NCI-H2081 treated with DMSO at 0.1 percent for 48 hours (cell line): ENCODE measurements around the gene KITLG.
A peak's percentile ranks its signal among the peaks of the same experiment; 100 is the strongest.
"Not testable (repeated sequence)": the region's sequence is repeated elsewhere in the genome, so short reads cannot be mapped to it uniquely, and the experiment has no call there.

ENCODE experiments used
- DNase-seq: peaks from one replicate; lab custom pipeline; 2025; lab: John Stamatoyannopoulos, UW

The KITLG gene

DNA sequence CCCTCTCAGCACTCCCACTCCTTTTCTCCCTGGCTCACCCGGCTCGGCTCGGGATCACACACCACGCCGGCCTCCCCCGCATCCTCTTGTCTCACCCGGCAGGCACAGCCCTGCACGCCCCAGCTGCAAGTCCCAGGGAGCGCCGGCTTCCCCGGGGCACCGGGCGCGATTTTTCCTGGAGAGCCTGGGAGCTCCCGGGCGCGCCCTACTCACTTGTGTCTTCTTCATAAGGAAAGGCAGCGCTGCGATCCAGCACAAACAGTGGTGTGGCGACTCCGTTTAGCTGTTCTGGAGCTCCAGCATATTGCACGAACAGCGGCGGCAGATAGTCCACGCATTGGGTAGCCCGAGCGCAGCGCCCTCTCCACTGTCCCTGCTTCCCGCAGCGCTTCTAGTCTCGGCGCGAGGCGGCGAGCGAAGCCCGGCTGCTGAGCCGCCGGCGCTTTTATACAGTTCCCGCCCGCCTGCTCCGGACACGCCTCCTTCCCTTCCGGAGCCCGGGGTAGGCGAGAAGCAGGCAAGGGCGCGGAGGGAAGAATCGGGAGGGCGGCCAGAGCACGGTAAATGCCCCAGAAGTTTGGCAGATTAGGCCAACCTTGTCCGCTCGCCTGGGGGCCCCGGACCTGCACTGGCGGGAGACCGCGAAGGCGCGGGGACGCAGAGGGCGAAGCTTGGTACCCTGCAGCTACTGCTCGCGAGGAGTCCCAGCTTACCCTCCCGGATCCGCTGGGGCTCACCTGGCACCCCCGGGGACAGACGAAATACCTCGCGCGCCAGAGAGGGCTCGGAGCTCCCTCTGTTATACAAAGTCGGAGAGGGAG is at the start of gene KITLG:
KITLG (minus strand) TSS at position 421 of the 821 bp plus-strand sequence; CDS start at position 228, 193 bp downstream.
- DNase-seq = peak; percentile 64

DNA sequence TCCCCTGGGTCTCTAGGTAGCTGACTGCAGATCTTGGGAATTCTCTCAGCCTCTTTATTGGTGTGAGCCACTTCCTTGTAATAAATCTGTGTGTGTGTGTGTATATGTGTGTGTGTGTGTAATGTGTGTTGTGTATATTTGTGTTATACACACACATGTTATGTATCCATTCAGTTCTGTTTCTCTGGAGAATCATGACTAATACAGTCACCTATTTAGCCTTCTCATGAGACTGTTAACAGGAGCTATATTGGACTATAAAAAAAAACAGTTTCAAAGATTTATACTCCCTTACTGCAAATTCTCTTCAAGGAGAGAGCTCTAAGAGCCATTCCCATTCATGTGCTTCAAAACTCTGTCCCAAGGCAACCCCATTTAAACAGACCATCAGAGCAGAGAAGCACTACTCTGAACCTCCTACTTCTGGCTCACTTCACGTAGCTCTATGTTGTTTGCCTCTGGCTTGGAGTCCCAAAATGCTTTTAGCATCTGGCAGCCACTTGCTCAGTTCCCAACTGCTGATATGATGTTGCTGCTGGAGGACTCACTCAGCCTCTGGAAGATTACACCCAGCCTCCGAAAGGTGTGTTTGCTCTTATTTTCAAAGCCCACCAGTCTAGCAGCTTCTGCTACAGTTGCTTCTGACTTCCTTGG is 48.7 kb upstream of the KITLG start:
- DNase-seq = no peak

GRCh38 chr12:88628035-88628434 is 47.8 kb upstream of the KITLG start:
- not testable (repeated sequence) for DNase-seq

- DNase-seq = no peak
These were observed 47.2 kb upstream of the KITLG start for GRCh38 chr12:88627501-88627900.

GRCh38 chr12:88625356-88625755 is 45.1 kb upstream of the KITLG start:
- no peak for DNase-seq

DNA sequence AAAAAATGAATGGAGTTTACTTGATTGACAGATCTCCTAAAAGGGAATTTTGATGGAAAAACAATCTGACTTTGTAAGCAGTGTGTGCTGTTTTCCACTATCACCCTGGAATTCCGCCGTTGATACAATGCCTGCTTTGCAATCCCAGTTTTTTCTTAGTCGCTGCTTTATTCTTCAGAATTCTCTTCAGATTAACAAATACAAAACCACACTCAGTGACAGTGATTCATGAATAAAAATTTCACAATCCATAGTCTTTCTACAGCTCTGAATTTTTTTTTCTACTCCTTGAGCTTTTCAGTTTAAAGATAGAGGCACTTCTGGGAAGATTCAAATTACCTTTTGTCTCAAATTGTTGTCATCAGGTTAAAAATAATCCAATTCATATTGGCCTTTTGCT is 44.6 kb upstream of the KITLG start:
- DNase-seq = no peak

- no peak for DNase-seq
These were observed 43.7 kb upstream of the KITLG start for GRCh38 chr12:88623777-88624548.

- no peak for DNase-seq
These were observed 37.1 kb upstream of the KITLG start for GRCh38 chr12:88617352-88617751.

DNA sequence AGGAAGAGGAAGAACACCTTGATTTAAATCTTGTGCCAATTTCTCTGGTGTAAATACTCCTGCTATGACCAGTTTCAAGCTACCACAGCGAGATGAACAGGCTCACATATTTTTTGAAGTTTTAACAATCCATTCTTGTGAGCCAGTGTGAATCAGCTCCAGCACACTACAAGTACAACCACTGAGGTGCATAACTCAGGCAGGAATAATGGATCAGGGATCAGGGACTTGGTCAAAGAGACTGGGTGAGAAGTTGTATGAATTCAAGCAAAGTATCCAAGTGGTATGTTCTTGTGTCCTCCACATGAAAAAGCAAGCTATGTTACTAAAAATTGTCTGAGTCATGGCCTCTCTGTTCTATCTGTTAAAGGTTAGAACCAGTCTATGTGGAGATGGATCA is 35.2 kb upstream of the KITLG start:
- no peak for DNase-seq

GRCh38 chr12:88604646-88605045 is 24.4 kb upstream of the KITLG start:
- no peak for DNase-seq

GRCh38 chr12:88600272-88600671 is 20.0 kb upstream of the KITLG start:
- DNase-seq = no peak

DNA sequence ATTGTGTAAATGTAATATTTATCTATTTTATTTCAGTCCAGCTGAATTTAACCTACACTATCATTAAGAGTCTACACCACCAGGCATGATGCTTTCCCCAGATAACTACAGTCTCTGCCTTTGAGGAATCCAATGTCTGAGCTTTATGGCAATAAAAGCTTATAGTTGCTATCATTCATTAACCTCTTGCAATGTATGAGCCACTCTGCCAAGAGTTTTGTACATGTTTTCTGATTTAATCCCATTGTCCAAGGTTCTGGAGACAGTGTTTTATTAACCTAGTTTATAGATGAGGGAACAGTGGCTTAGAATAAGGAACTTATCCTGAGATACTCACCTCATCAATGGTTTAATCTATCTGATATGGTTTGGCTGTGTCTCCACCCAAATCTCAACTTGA is 17.1 kb upstream of the KITLG start:
- no peak for DNase-seq

DNA sequence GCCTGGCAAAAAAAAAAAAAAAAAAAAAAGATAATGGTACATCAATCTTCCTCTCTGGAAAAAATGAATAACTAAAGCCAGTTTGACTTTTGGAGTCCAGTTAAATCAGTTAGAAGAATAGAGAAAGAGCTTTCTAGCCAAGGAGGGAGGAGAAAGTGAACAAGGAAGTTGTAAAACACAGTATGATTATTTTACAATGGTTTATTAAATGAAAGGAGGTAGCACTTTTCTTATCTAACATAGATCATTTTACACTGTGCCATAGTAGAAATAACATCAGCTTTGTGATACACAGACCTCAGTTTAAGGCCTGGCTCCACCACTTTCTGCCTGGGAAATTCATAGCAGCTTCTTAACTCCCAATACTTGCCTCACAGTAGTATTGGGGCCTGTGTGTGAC is 15.4 kb upstream of the KITLG start:
- DNase-seq = no peak

DNA sequence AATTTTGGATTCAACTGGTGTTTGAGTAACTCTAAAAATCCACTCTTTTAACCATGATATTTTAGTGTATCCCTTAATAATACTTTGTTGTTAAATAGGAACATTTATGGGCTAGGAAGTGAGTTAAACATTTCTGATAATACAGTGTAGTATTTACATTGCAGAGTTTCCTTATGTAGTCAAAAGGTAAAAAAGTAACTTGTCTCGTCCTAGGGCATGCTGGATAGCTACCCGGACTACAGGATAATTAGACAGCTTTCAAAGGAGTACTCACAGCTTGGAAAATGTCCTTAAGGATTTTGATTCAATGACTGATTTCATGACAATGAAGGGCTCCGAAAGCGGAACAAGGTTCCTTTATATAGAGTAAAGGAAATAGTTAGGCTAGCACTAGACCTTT is 14.5 kb upstream of the KITLG start:
- DNase-seq = no peak

GRCh38 chr12:88591343-88591742 is 11.1 kb upstream of the KITLG start:
- DNase-seq = no peak

DNA sequence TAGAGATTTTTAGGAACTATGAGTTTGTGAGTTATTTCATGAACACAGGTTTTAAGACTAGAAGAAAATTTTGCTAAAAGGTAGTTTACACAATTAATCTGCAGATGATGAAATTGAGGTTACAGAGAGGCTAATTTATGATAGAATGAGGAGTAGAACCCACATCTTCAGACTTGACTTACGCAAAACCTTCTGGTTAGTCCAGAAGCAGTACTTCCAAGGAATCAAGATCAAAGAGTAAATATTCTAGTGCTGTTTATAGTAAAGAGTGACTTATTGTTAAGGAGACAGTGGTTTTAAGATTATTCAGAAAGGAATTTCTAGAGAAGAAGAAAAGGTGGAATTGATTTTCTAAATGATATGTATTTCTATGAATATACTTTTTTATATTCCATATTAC is 10.6 kb upstream of the KITLG start:
- DNase-seq = no peak

GRCh38 chr12:88585077-88585476 is 4.8 kb upstream of the KITLG start:
- DNase-seq = no peak

- DNase-seq = no peak
These were observed 645 bp downstream of the KITLG start for GRCh38 chr12:88579601-88580050.

GRCh38 chr12:88579161-88579517 is 1.1 kb downstream of the KITLG start:
- DNase-seq = peak; percentile 57

- no peak for DNase-seq
These were observed 1.8 kb downstream of the KITLG start for GRCh38 chr12:88578276-88579160.

DNA sequence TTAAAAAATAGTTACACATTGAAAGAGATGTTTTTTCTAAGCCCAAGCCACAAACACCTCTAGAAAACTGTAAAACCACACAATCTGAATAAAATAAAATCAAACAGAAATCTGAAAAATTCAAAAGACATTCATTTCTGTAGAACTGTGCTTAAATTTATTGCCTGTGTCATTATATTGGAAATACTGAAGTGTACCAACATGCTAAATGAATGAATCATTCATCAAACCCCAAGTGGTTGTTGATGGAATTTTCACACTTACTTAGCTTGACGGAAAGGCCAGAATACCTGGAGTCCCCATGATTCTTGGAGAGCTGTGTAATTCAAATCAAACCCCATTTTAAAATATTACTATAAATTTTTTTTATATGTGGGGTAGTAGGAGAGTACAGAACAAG is 2.7 kb downstream of the KITLG start:
- DNase-seq = no peak

DNA sequence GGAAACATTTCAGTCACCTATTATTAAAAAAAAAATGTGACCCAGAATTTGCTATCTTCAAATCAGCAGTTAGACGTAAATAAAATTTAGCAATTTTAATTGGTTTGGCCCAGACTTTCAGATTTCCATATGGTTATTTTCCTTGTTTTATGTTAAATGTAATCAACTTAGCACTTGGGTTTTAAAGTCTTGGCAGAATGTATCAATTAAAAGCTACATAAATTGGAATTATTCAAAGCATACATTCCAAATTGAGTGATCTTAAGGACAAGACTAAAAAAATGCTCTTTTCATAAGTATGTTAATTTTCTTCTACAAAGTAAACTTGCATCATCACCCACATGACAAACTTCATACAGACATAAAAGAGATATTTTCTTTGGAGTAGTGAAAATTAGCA is 3.4 kb downstream of the KITLG start:
- no peak for DNase-seq
